ENCODE results near the gene ATP6V0D1. TPM values are rescaled to one million over a fixed set of nuclear protein-coding genes. Genes with fewer than 3 reads are reported as not detected.

ATP6V0D1 gene
- total and polyA plus RNA-seq, 2 of the 4 experiments (the other 2 are of a cell fraction): 112 to 124 TPM

- in situ Hi-C loops (cut with MboI; ENCODE audit: low sequenced_read_pairs): loop anchor here (10.0 to 25.0 kb wide), 2 partner anchors 136 to 408 kb away; partner anchors contain the start of genes ACD, C16orf86, CTRL and ENKD1
- H3K27me3 ChIP-seq (ENCODE audit: control insufficient read depth, insufficient read depth, low read length): no peaks in the 10 kb centered on the region
- ChIA-PET POLR2A (ENCODE audit: unreplicated experiment) (interaction anchor here (0.6 kb wide), 1 partner anchor 563 kb away, joined by 3 read pairs; no protein-coding TSS in a partner anchor), CTCF (interaction anchor here (1.5 kb wide), 1 partner anchor 8 kb away, joined by 7 read pairs; no protein-coding TSS in a partner anchor)
- no peak overlapping the region for H2BK20ac ChIP-seq (ENCODE audit: low read depth, low read length)
- H2BK5ac ChIP-seq (ENCODE audit: low read depth, low read length, poor library complexity, severe bottlenecking): peak overlapping the region; percentile 74
- peak overlapping the region; percentile 84 for H3K56ac ChIP-seq (ENCODE audit: extremely low read depth, insufficient read depth, low read length)
- H2BK120ac ChIP-seq (ENCODE audit: low read depth, low read length): peak overlapping the region; percentile 81; the same call in 1 of the 2 replicates
- TF ChIP-seq, protein P1, sequence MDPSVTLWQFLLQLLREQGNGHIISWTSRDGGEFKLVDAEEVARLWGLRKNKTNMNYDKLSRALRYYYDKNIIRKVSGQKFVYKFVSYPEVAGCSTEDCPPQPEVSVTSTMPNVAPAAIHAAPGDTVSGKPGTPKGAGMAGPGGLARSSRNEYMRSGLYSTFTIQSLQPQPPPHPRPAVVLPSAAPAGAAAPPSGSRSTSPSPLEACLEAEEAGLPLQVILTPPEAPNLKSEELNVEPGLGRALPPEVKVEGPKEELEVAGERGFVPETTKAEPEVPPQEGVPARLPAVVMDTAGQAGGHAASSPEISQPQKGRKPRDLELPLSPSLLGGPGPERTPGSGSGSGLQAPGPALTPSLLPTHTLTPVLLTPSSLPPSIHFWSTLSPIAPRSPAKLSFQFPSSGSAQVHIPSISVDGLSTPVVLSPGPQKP (IDR thresholded peaks at IDR 0.05; ENCODE audit: borderline replicate concordance, low read depth, low read length): no peak
- TF ChIP-seq CTCF (conservative IDR thresholded peaks at IDR 0.05; ENCODE audit: low read depth, low read length): 0 out of 2 replicates have a peak, but pooled peaks have one; percentile 2
- WGBS, 2 experiments (ENCODE audit: extremely low coverage in 2 of 2, insufficient read length in 1 of 2): 0% methylated on average over 17 of the region's 65 CpGs; no CpG with 5 or more reads in 1 of the 2 experiments
- peak overlapping the region; percentile 51 for H3K18ac ChIP-seq (ENCODE audit: low read depth, low read length)
- H3K27ac ChIP-seq (ENCODE audit: insufficient read depth, low read length): peak overlapping the region; percentile 88
- H4K91ac ChIP-seq (ENCODE audit: insufficient read depth, low read depth, low read length): peak overlapping the region; percentile 80
- H3K4me1 ChIP-seq (ENCODE audit: control insufficient read depth, insufficient read depth, low read length): peaks cover 15% of the 10 kb centered on the region
- peak overlapping the region; percentile 86 for H2AK9ac ChIP-seq (replicated peaks; ENCODE audit: low read depth, low read length, poor library complexity)
- peak overlapping the region; percentile 74 for H2AFZ ChIP-seq (replicated peaks; ENCODE audit: low read length, poor library complexity)
- H3K36me3 ChIP-seq (ENCODE audit: control insufficient read depth, insufficient read depth, low read length): no peaks in the 10 kb centered on the region
- H4K5ac ChIP-seq (ENCODE audit: low read depth, low read length): peak overlapping the region; percentile 90
- H2BK15ac ChIP-seq (ENCODE audit: low read depth, low read length): no peak overlapping the region; the same call in 2 of the 3 replicates
- peak overlapping the region; percentile 94 for H3K4me2 ChIP-seq (ENCODE audit: low read depth, low read length)
- peak overlapping the region; percentile 85 for H3K4me3 ChIP-seq (ENCODE audit: insufficient read depth, low read depth, low read length)
- peak overlapping the region; percentile 93 for H3K9ac ChIP-seq (ENCODE audit: low read depth, low read length)
- H2AK5ac ChIP-seq (ENCODE audit: low read depth, low read length): peak overlapping the region; percentile 98
- intact Hi-C loops (cut with micrococcal nuclease): loop anchor here (10.0 kb wide), 1 partner anchor 276 kb away; the partner anchor contains the start of genes RANBP10 and TSNAXIP1
- peak overlapping the region; percentile 98 for H3K23ac ChIP-seq (ENCODE audit: low read depth, low read length)
- no TSS peak for BruUV-seq (replicated peaks)
- H3K79me1 ChIP-seq (ENCODE audit: low read depth in 1 of 2, low read length in 2 of 2): peaks cover 27 to 42% of the 10 kb centered on the region in 2 experiments; a peak in 3 of 4 replicates
- peaks cover 20% of the 10 kb centered on the region for H3K9me1 ChIP-seq (ENCODE audit: insufficient read depth, low read length)
- ATAC-seq (ENCODE audit: low read depth) (peak; percentile 52), DNase-seq (peak; percentile 32)
- H3K14ac ChIP-seq (replicated peaks; ENCODE audit: low read depth, low read length): peak overlapping the region; percentile 96
- no peaks in the 10 kb centered on the region for H3K9me3 ChIP-seq (ENCODE audit: control insufficient read depth, insufficient read depth, low read length)
- H4K20me1 ChIP-seq (ENCODE audit: insufficient read depth, low read length): peaks cover 36% of the 10 kb centered on the region
- peak overlapping the region; percentile 74 to 85 for H4K8ac ChIP-seq (ENCODE audit: low read depth in 2 of 2, low read length in 2 of 2)
- peak overlapping the region; percentile 96 for H3K4ac ChIP-seq (ENCODE audit: low read depth, low read length)
- dilution Hi-C loops (cut with HindIII; ENCODE audit: low sequenced_read_pairs, unreplicated experiment): no loop called here
Measured at GRCh38 chr16:67528870-67529581, 48.1 kb upstream of the ATP6V0D1 start.
